A549 (cell line): ENCODE data around the gene PRKAG2. TPM values are rescaled to one million over a fixed set of nuclear protein-coding genes. Genes with fewer than 3 reads are reported as not detected.
A peak's percentile ranks its signal among the peaks of the same experiment; 100 is the strongest.

Source experiments
- ATAC-seq, 2 experiments: fragments of 200-7000 bp in 1 of 2; fragments of >200 bp in 1 of 2; cut with Nextera tagmentation in 1 of 2; cut with Tn5 transposase in 1 of 2; 3 replicates each; pipeline versions ENCODE4 v1.8.0 to v1.9.1; 2018 to 2020; ENCODE audit warnings: mild to moderate bottlenecking in 1 of 2, moderate library complexity in 1 of 2
- CTCF ChIA-PET: fragments of 300-600 bp; sonication (Branson Sonifier 250); formaldehyde crosslinking; extraction: SDS; loops from one replicate; lab custom pipeline; 2021; ENCODE audit warnings: antibody characterized with exemption, inconsistent platforms; lab: Yijun Ruan, JAX
- POLR2A ChIA-PET: fragments of 350-600 bp; formaldehyde crosslinking; extraction: SDS; loops from one replicate; lab custom pipeline; 2021; ENCODE audit warnings: antibody characterized with exemption, inconsistent platforms; lab: Yijun Ruan, JAX
- DNase-seq, 2 experiments: peaks; one replicate each; pipeline versions ENCODE4 v3.0.0 to v3.0.0-alpha.2; 2011 to 2016; ENCODE audit warnings: low read depth in 1 of 2, low spot score in 1 of 2
- FAIRE-seq: peaks from 2 replicates; lab custom pipeline; 2011; peaks lifted over from hg19 to GRCh38; lab: Jason Lieb, UNC
- H3K27ac ChIP-seq, 2 experiments: fragments of >200 bp; sonication (Bioruptor Twin); formaldehyde crosslinking; 3 replicates each; pipeline ENCODE4 v1.5.1; 2016 to 2017
- H3K4me1 ChIP-seq: fragments of >200 bp; sonication (Bioruptor Twin); formaldehyde crosslinking; 3 replicates; pipeline ENCODE4 v1.6.1; 2016
- H3K4me2 ChIP-seq: fragments of >200 bp; sonication (Bioruptor Twin); formaldehyde crosslinking; 3 replicates; pipeline ENCODE4 v1.6.1; 2016
- H3K4me3 ChIP-seq: fragments of >200 bp; sonication (Bioruptor Twin); formaldehyde crosslinking; 3 replicates; pipeline ENCODE4 v1.5.1; 2016
- H3K9me3 ChIP-seq: fragments of >200 bp; sonication (Bioruptor Twin); formaldehyde crosslinking; 3 replicates; pipeline ENCODE4 v1.6.1; 2016
- BHLHE40 ChIP-seq: IDR thresholded peaks from 2 replicates; pipeline ENCODE4 v1.6.1; 2012; ENCODE audit warnings: low read depth, low read length, inconsistent platforms
- CBX8 ChIP-seq: fragments of 200-600 bp; sonication (generic); IDR thresholded peaks from 2 replicates; pipeline ENCODE4 v1.6.1; 2016
- CEBPB ChIP-seq, 2 experiments: fragments of >200 bp in 1 of 2; sonication (Bioruptor Twin) in 1 of 2; formaldehyde crosslinking in 1 of 2; IDR thresholded peaks; 2 replicates each; pipeline ENCODE4 v1.6.1; 2012 to 2016
- CTCF ChIP-seq: fragments of >200 bp; sonication (Bioruptor Twin); formaldehyde crosslinking; IDR thresholded peaks from 3 replicates; pipeline ENCODE4 v1.5.1; 2016
- FOSL2 ChIP-seq, 2 experiments: fragments of 450-650 bp in 1 of 2; fragments of >200 bp in 1 of 2; sonication (Bioruptor Twin) in 1 of 2; formaldehyde crosslinking; IDR thresholded peaks; 2 replicates each; pipeline versions ENCODE4 v1.5.0 to v1.6.1; 2016 to 2020; ENCODE audit warnings: mild to moderate bottlenecking in 1 of 2, moderate library complexity in 1 of 2
- HOXB13 ChIP-seq: fragments of 250-450 bp; sonication (Bioruptor Pico); IDR thresholded peaks from 2 replicates; pipeline ENCODE4 v1.5.0; 2020; ENCODE audit warnings: low read depth, mild to moderate bottlenecking, moderate library complexity
- JUN ChIP-seq, 2 experiments: fragments of >200 bp; sonication (Bioruptor Twin); formaldehyde crosslinking; IDR thresholded peaks; 2 replicates in 1 of 2; 3 replicates in 1 of 2; pipeline ENCODE4 v1.6.1; 2016 to 2017
- KDM1A ChIP-seq: fragments of 200-600 bp; sonication (generic); IDR thresholded peaks from 2 replicates; pipeline ENCODE4 v1.6.1; 2016; ENCODE audit warnings: low read depth, mild to moderate bottlenecking
- MAFK ChIP-seq: fragments of 450-650 bp; IDR thresholded peaks from 2 replicates; pipeline ENCODE4 v1.6.1; 2014; ENCODE audit not compliant: partially characterized antibody
- RAD21 ChIP-seq, 2 experiments: fragments of >200 bp in 1 of 2; sonication (Bioruptor Twin) in 1 of 2; formaldehyde crosslinking in 1 of 2; IDR thresholded peaks in 1 of 2; conservative IDR thresholded peaks in 1 of 2; 2 replicates in 1 of 2; 3 replicates in 1 of 2; pipeline ENCODE4 v1.6.1; 2012 to 2018; ENCODE audit warnings: inconsistent platforms in 1 of 2
- RARB ChIP-seq: fragments of 250-450 bp; sonication (Bioruptor Pico); IDR thresholded peaks from 2 replicates; pipeline ENCODE4 v1.8.0; 2021; ENCODE audit warnings: mild to moderate bottlenecking, moderate library complexity
- REST ChIP-seq: fragments of 200-600 bp; sonication (generic); IDR thresholded peaks from 2 replicates; pipeline ENCODE4 v1.6.1; 2016; ENCODE audit warnings: antibody characterized with exemption, mild to moderate bottlenecking, moderate library complexity
- RNF2 ChIP-seq: fragments of 200-600 bp; sonication (generic); IDR thresholded peaks from 2 replicates; pipeline ENCODE4 v1.6.1; 2016; ENCODE audit warnings: low read depth, mild to moderate bottlenecking, antibody characterized with exemption, moderate library complexity, borderline replicate concordance
- SMC3 ChIP-seq: fragments of >200 bp; sonication (Bioruptor Twin); formaldehyde crosslinking; IDR thresholded peaks from 3 replicates; pipeline ENCODE4 v1.6.1; 2018; ENCODE audit warnings: inconsistent platforms
- USF2 ChIP-seq: fragments of 450-650 bp; IDR thresholded peaks from 2 replicates; pipeline ENCODE4 v1.6.1; 2014; ENCODE audit warnings: antibody characterized with exemption
- ZSCAN20 ChIP-seq: fragments of 250-450 bp; sonication (Bioruptor Pico); IDR thresholded peaks from 2 replicates; pipeline ENCODE4 v1.8.0; 2022; ENCODE audit warnings: mild to moderate bottlenecking, moderate library complexity
- whole genome bisulfite sequencing: methylation state at CpG from one replicate; pipeline ENCODE4 v1.1.6; 2017; ENCODE audit errors: missing lambda C conversion rate; 5-methylcytosine and 5-hydroxymethylcytosine counted together
- polyA plus RNA-seq, 4 experiments: library from polyadenylated mRNA; depleted of rRNA in 3 of 4; stranded (reverse); fragments of >200 nt; fragmentation: RNase III in 1 of 4; extraction: RNeasy Plus Mini Kit Qiagen cat#74134 plus additional on column Dnase treatment in 1 of 4; gene quantifications; 2 replicates in 3 of 4; 3 replicates in 1 of 4; pipeline ENCODE4 v1.2.3, GENCODE V29; 2011 to 2017
- TF ChIP-seq, protein P1 (sequence below): IDR thresholded peaks from 2 replicates; pipeline ENCODE4 v1.6.1; 2012
- TF ChIP-seq, protein P2 (sequence below): IDR thresholded peaks from 2 replicates; pipeline ENCODE4 v1.6.1; 2012

Gene PRKAG2
- polyA plus RNA-seq, 2 of the 4 experiments (the other 2 are of a cell fraction): 26.5 to 31.7 TPM

DNA sequence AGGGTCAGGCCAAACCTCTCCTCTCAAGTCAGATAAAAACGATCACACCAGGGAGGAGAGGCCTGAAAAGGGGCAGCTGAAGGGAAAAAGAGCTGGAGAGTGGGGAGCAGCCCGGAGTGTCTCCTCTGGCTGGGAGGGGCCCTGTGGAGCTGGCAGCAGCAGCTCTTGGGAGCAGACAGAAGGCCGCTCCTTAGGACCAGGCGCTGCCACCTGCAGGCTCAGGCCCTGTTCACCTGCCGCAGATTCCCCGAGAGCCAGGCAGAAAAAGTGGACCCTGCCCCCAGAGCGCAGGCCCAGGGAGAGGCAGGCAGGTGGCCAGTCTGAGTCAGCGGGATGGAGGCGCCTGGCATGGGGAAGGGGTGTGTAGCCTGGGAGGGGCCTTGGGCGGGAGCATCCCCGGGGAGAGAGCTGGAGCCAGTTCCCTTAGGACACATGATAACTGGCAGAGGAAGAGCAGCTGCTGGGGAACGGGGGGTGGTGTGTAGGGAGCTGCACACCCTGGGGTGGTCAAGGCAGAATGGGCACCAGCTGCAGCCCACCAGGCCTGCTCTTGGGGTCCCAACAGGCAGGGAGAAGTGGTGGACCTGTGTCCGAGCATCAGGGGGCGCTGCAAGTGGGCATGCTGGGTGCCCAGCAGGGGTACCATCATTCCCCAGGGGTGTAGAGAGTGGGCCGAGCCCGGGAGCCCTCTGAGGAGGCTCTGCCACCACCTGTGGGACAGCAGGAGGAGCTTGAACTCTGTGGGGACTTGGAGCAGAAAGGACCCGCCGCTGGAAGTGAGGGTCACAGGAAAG, 180.0 kb downstream of the PRKAG2 start:
- ChIA-PET CTCF (interaction anchor here (1.1 to 6.3 kb wide), 13 partner anchors 9 to 68 kb away, joined by 3 to 66 read pairs (median 7); no protein-coding TSS in a partner anchor), POLR2A (interaction anchor here (1.3 to 1.9 kb wide), 2 partner anchors 9 to 65 kb away, joined by 3 to 4 read pairs; no protein-coding TSS in a partner anchor)
- ATAC-seq (peak; percentile 45 to 77), DNase-seq (peak; percentile 65 to 71), FAIRE-seq (no peak)
- Histone ChIP-seq H3K27ac (peak overlapping the region; percentile 83 to 89), H3K4me1 (peaks cover 70% of the 10 kb centered on the region), H3K4me2 (peak overlapping the region; percentile 70), H3K4me3 (no peak overlapping the region), H3K9me3 (no peaks in the 10 kb centered on the region)
- WGBS: 34% methylated on average over 13 of the region's 18 CpGs
- TF ChIP-seq CTCF: peak; percentile 17; the same call in 2 of the 3 replicates
- peak in 1 of 2 experiments; percentile 37; a peak in 1 of 5 replicates for TF ChIP-seq JUN (IDR thresholded peaks at IDR 0.05)
- no peak for TF ChIP-seq REST
- TF ChIP-seq, protein P1, sequence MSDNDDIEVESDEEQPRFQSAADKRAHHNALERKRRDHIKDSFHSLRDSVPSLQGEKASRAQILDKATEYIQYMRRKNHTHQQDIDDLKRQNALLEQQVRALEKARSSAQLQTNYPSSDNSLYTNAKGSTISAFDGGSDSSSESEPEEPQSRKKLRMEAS: peak; percentile 43; the same call in 1 of the 2 replicates
- no peak for TF ChIP-seq FOSL2 (IDR thresholded peaks at IDR 0.05)
- 0 out of 2 replicates have a peak, but pooled peaks have one; percentile 24 for TF ChIP-seq FOSL2 (CRISPR knock-in tag; IDR thresholded peaks at IDR 0.05)
- TF ChIP-seq RAD21 (conservative IDR thresholded peaks at IDR 0.05 in 1 of 2, IDR thresholded peaks at IDR 0.05 in 1 of 2): peak in 1 of 2 experiments; percentile 17; a peak in 2 of 5 replicates
- no peak for TF ChIP-seq RARB (CRISPR knock-in tag)
- peak; percentile 33; the same call in 2 of the 3 replicates for TF ChIP-seq SMC3

GRCh38 chr7:151695951-151696541, 180.9 kb downstream of the PRKAG2 start:
- TF ChIP-seq USF2: no peak
- TF ChIP-seq MAFK: no peak
- no peak for TF ChIP-seq SMC3
- TF ChIP-seq KDM1A: no peak
- TF ChIP-seq BHLHE40: no peak
- no peak for TF ChIP-seq HOXB13 (CRISPR knock-in tag)
- no peak for TF ChIP-seq RNF2
- TF ChIP-seq, protein P2, sequence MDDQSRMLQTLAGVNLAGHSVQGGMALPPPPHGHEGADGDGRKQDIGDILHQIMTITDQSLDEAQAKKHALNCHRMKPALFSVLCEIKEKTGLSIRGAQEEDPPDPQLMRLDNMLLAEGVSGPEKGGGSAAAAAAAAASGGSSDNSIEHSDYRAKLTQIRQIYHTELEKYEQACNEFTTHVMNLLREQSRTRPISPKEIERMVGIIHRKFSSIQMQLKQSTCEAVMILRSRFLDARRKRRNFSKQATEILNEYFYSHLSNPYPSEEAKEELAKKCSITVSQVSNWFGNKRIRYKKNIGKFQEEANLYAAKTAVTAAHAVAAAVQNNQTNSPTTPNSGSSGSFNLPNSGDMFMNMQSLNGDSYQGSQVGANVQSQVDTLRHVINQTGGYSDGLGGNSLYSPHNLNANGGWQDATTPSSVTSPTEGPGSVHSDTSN: no peak
- no peak for TF ChIP-seq CBX8
- no peak for TF ChIP-seq ZSCAN20 (CRISPR knock-in tag)
- TF ChIP-seq CTCF: no peak
- TF ChIP-seq CEBPB (IDR thresholded peaks at IDR 0.05): no peak
- TF ChIP-seq RARB (CRISPR knock-in tag): no peak
- POLR2A ChIA-PET: interaction anchor here (1.2 to 1.9 kb wide), 3 partner anchors 10 to 64 kb away, joined by 3 to 4 read pairs (median 3); no protein-coding TSS in a partner anchor
- DNase-seq (no peak), FAIRE-seq (no peak), ATAC-seq (no peak)
- no peak overlapping the region for H3K4me3 ChIP-seq
- WGBS: 90% methylated on average over 24 of the region's 24 CpGs
- H3K4me2 ChIP-seq: peak overlapping the region; percentile 70
- H3K9me3 ChIP-seq: no peaks in the 10 kb centered on the region
- CTCF ChIA-PET: interaction anchor here (0.9 to 6.3 kb wide), 11 partner anchors 8 to 67 kb away, joined by 3 to 66 read pairs (median 8); no protein-coding TSS in a partner anchor
- H3K4me1 ChIP-seq: peaks cover 70% of the 10 kb centered on the region
- peak overlapping the region; percentile 83 to 89 for H3K27ac ChIP-seq
